PFSK-1 (cell line): ENCODE data around the gene PLEKHG2.

Experiments used
- POLR2AphosphoS5 ChIP-seq: IDR thresholded peaks from 2 replicates; pipeline ENCODE4 v1.6.1; 2012; ENCODE audit warnings: low read depth, mild to moderate bottlenecking, control low read depth, low read length, moderate library complexity
- REST ChIP-seq, 2 experiments: IDR thresholded peaks; 2 replicates each; pipeline versions ENCODE4 v1.6.1 to v1.8.0; 2011 to 2012; ENCODE audit warnings: low read depth in 2 of 2, low read length in 2 of 2, control low read depth in 1 of 2, inconsistent platforms in 1 of 2, mild to moderate bottlenecking in 1 of 2, moderate library complexity in 1 of 2; ENCODE audit not compliant: insufficient read depth in 1 of 2
- SIN3A ChIP-seq: IDR thresholded peaks from 2 replicates; pipeline ENCODE4 v1.6.1; 2012; ENCODE audit warnings: mild to moderate bottlenecking, low read length, moderate library complexity, borderline replicate concordance; ENCODE audit not compliant: insufficient read depth
- TAF1 ChIP-seq: IDR thresholded peaks from 2 replicates; pipeline ENCODE4 v1.6.1; 2012; ENCODE audit warnings: low read length, control low read depth, borderline replicate concordance; ENCODE audit not compliant: insufficient read depth

GRCh38 chr19:39388657-39389056, 23.8 kb upstream of the PLEKHG2 start:
- TF ChIP-seq POLR2AphosphoS5 (no peak), TAF1 (no peak), REST (IDR thresholded peaks at IDR 0.05; ENCODE audit: insufficient read depth in 1 of 2, low read depth in 2 of 2, low read length in 2 of 2) (no peak), SIN3A (no peak)
